Type B pancreatic cell (in vitro differentiated cells): ENCODE measurements around the gene ZNF19. TPM values are rescaled to one million over a fixed set of nuclear protein-coding genes. Genes with fewer than 3 reads are reported as not detected.
"Not testable (repeated sequence)": the region's sequence is repeated elsewhere in the genome, so short reads cannot be mapped to it uniquely, and the experiment has no call there.

Experiments used
- DNase-seq: peaks from one replicate; pipeline ENCODE4 v3.0.0; 2021; ENCODE audit warnings: mixed read lengths; ENCODE audit not compliant: unreplicated experiment; ENCODE audit errors: extremely low spot score
- H3K27ac Mint-ChIP-seq: 2 replicates; pipeline ENCODE4 v1.8.0; 2021; ENCODE audit warnings: mild to moderate bottlenecking, mixed read lengths
- H3K27me3 Mint-ChIP-seq: 2 replicates; pipeline ENCODE4 v1.8.0; 2021; ENCODE audit warnings: mixed read lengths
- H3K36me3 Mint-ChIP-seq: 2 replicates; pipeline ENCODE4 v1.8.0; 2021; ENCODE audit warnings: mixed read lengths
- H3K4me1 Mint-ChIP-seq: one replicate; pipeline ENCODE4 v1.8.0; 2021; ENCODE audit warnings: mixed read lengths; ENCODE audit not compliant: unreplicated experiment
- H3K4me3 Mint-ChIP-seq: 2 replicates; pipeline ENCODE4 v1.8.0; 2021; ENCODE audit warnings: mild to moderate bottlenecking, mixed read lengths
- H3K9me3 Mint-ChIP-seq: 2 replicates; pipeline ENCODE4 v1.8.0; 2021; ENCODE audit warnings: mixed read lengths
- total RNA-seq: library from RNA; stranded (reverse); gene quantifications from 2 replicates; pipeline ENCODE4 v1.2.1, GENCODE V29; 2021; ENCODE audit warnings: low replicate concordance
- TF ChIP-seq, protein P1 (sequence below): fragments of 200-600 bp; sonication (generic); conservative IDR thresholded peaks from 2 replicates; pipeline ENCODE4 v1.5.0; 2021; ENCODE audit warnings: antibody characterized with exemption, mild to moderate bottlenecking

The ZNF19 gene
- total RNA-seq, 1 donor from 2014 or later, result 7.6 TPM

GRCh38 chr16:71514476-71514875 is 25.4 kb upstream of the ZNF19 start:
- DNase-seq, result no peak
- Mint-ChIP-seq H3K27me3 (peaks cover under 1% of the 10 kb centered on the region), H3K27ac (no peak overlapping the region)

GRCh38 chr16:71513302-71513701 is 24.2 kb upstream of the ZNF19 start:
- TF ChIP-seq, protein P1, sequence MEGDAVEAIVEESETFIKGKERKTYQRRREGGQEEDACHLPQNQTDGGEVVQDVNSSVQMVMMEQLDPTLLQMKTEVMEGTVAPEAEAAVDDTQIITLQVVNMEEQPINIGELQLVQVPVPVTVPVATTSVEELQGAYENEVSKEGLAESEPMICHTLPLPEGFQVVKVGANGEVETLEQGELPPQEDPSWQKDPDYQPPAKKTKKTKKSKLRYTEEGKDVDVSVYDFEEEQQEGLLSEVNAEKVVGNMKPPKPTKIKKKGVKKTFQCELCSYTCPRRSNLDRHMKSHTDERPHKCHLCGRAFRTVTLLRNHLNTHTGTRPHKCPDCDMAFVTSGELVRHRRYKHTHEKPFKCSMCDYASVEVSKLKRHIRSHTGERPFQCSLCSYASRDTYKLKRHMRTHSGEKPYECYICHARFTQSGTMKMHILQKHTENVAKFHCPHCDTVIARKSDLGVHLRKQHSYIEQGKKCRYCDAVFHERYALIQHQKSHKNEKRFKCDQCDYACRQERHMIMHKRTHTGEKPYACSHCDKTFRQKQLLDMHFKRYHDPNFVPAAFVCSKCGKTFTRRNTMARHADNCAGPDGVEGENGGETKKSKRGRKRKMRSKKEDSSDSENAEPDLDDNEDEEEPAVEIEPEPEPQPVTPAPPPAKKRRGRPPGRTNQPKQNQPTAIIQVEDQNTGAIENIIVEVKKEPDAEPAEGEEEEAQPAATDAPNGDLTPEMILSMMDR, result no peak
- Mint-ChIP-seq H3K27ac (no peak overlapping the region), H3K9me3 (no peaks in the 10 kb centered on the region), H3K4me3 (no peak overlapping the region), H3K4me1 (no peaks in the 10 kb centered on the region), H3K27me3 (peaks cover 7% of the 10 kb centered on the region), H3K36me3 (no peaks in the 10 kb centered on the region)
- no peak for DNase-seq

More at GRCh38 chr16:71514476-71514875, 25.4 kb upstream of the ZNF19 start:
- H3K4me1 Mint-ChIP-seq, result no peaks in the 10 kb centered on the region
- H3K4me3 Mint-ChIP-seq, result no peak overlapping the region
- no peaks in the 10 kb centered on the region for H3K9me3 Mint-ChIP-seq
- H3K36me3 Mint-ChIP-seq, result no peaks in the 10 kb centered on the region
- TF ChIP-seq, protein P1, result no peak

GRCh38 chr16:71507061-71507460 is 17.9 kb upstream of the ZNF19 start:
- DNase-seq, result no peak
- no peak overlapping the region for H3K27ac Mint-ChIP-seq
- TF ChIP-seq, protein P1, result no peak
- no peaks in the 10 kb centered on the region for H3K4me1 Mint-ChIP-seq
- H3K9me3 Mint-ChIP-seq, result no peaks in the 10 kb centered on the region
- H3K27me3 Mint-ChIP-seq, result peaks cover 15% of the 10 kb centered on the region
- H3K36me3 Mint-ChIP-seq, result no peaks in the 10 kb centered on the region
- H3K4me3 Mint-ChIP-seq, result no peak overlapping the region

GRCh38 chr16:71504901-71505300 is 15.8 kb upstream of the ZNF19 start:
- no peaks in the 10 kb centered on the region for H3K9me3 Mint-ChIP-seq
- TF ChIP-seq, protein P1, result no peak
- DNase-seq, result no peak
- no peaks in the 10 kb centered on the region for H3K4me1 Mint-ChIP-seq
- H3K4me3 Mint-ChIP-seq, result no peak overlapping the region
- H3K36me3 Mint-ChIP-seq, result no peaks in the 10 kb centered on the region
- H3K27ac Mint-ChIP-seq, result no peak overlapping the region
- H3K27me3 Mint-ChIP-seq, result peaks cover 17% of the 10 kb centered on the region

DNA sequence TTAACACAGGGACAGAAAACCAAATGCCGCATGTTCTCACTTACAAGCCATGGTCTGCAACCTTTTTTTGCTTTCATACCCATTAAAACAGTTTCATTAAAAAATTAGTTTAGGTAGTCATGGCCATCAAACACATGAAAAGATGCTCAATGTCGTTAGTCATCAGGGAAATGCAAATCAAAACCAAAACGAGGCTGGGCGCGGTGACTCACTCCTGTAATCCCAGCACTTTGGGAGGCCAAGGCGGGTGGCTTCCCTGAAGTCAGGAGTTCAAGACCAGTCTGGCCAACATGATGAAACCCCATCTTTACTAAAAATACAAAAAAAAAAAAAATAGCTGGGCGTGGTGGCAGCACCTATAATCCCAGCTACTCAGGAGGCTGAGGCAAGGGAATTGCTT is 14.9 kb upstream of the ZNF19 start:
- peaks cover 15% of the 10 kb centered on the region for H3K27me3 Mint-ChIP-seq
- not testable (repeated sequence) for H3K36me3 Mint-ChIP-seq, H3K4me1 Mint-ChIP-seq, H3K9me3 Mint-ChIP-seq, DNase-seq, H3K4me3 Mint-ChIP-seq, H3K27ac Mint-ChIP-seq

- no peak for DNase-seq
- TF ChIP-seq, protein P1, result no peak
- H3K9me3 Mint-ChIP-seq, result no peaks in the 10 kb centered on the region
- H3K27me3 Mint-ChIP-seq, result peaks cover 9% of the 10 kb centered on the region
- H3K4me1 Mint-ChIP-seq, result no peaks in the 10 kb centered on the region
- H3K36me3 Mint-ChIP-seq, result no peaks in the 10 kb centered on the region
- no peak overlapping the region for H3K27ac Mint-ChIP-seq
- no peak overlapping the region for H3K4me3 Mint-ChIP-seq
Measured at GRCh38 chr16:71501547-71501946, 12.4 kb upstream of the ZNF19 start.
